Small intestine (tissue), 7 donors: Measurements from ENCODE around the gene ST6GAL2. TPM values are rescaled to one million over a fixed set of nuclear protein-coding genes. Genes with fewer than 3 reads are reported as not detected.

ENCODE experiments used
- DNase-seq, 2 donors: peaks; one replicate each; pipeline versions ENCODE4 v3.0.0 to v3.0.0-alpha.2; 2013
- FAIRE-seq: peaks from 2 replicates; lab custom pipeline; 2012; peaks lifted over from hg19 to GRCh38; lab: Jason Lieb, UNC
- H3K27ac ChIP-seq, 3 donors: one replicate each; pipeline ENCODE4 v1.5.1; 2013; ENCODE audit warnings: low read length in 2 of 3, mild to moderate bottlenecking in 2 of 3, control low read depth in 1 of 3, inconsistent platforms in 1 of 3, low read depth in 1 of 3, moderate library complexity in 1 of 3
- H3K27me3 ChIP-seq, 3 donors: one replicate each; pipeline ENCODE4 v1.6.1; 2013; ENCODE audit warnings: low read length in 3 of 3, inconsistent platforms in 1 of 3; ENCODE audit not compliant: control insufficient read depth in 3 of 3, insufficient read depth in 3 of 3
- H3K36me3 ChIP-seq, 3 donors: one replicate each; pipeline ENCODE4 v1.6.1; 2013; ENCODE audit warnings: low read length in 3 of 3, inconsistent platforms in 1 of 3, low read depth in 1 of 3, mild to moderate bottlenecking in 1 of 3, moderate library complexity in 1 of 3; ENCODE audit not compliant: control insufficient read depth in 3 of 3, insufficient read depth in 2 of 3
- H3K4me1 ChIP-seq, 3 donors: one replicate each; pipeline ENCODE4 v1.6.1; 2013; ENCODE audit warnings: low read length in 2 of 3, inconsistent platforms in 1 of 3, low read depth in 1 of 3, mild to moderate bottlenecking in 1 of 3, moderate library complexity in 1 of 3; ENCODE audit not compliant: control insufficient read depth in 3 of 3, insufficient read depth in 2 of 3
- H3K4me3 ChIP-seq, 3 donors: one replicate each; pipeline ENCODE4 v1.5.1; 2013; ENCODE audit warnings: low read length in 3 of 3, control low read depth in 1 of 3, inconsistent platforms in 1 of 3, low read depth in 1 of 3, mild to moderate bottlenecking in 1 of 3, moderate library complexity in 1 of 3
- H3K9me3 ChIP-seq, 2 donors: one replicate each; pipeline ENCODE4 v1.6.1; 2013; ENCODE audit warnings: low read depth in 1 of 2, low read length in 1 of 2; ENCODE audit not compliant: control insufficient read depth in 2 of 2, insufficient read depth in 1 of 2
- WGBS, 3 donors: extraction: QIAGEN DNeasy Blood & Tissue Kit; methylation state at CpG; one replicate each; pipeline ENCODE4 v1.1.7; 2013; 5-methylcytosine and 5-hydroxymethylcytosine counted together
- polyA plus RNA-seq, 4 donors: library from polyadenylated mRNA; stranded (reverse) in 3 of 4; unstranded in 1 of 4; fragments of 200-250 nt in 3 of 4; fragments of 120-200 nt in 1 of 4; gene quantifications; one replicate each; pipeline versions ENCODE4 v1.2.1 to v1.2.3, GENCODE V29; 2013
- donor health status: healthy with polysubstance abuse.
- donor health status: control.
- donor health status: control.
- donor health status: Bipolar disorder and iron deficiency.
- donor health status: healthy.

The ST6GAL2 gene
- polyA plus RNA-seq, 4 donors: 0.03 to 0.89 TPM; not detected in 2

- Histone ChIP-seq H3K4me3 (no peak overlapping the region), H3K27me3 (no peaks in the 10 kb centered on the region), H3K36me3 (no peaks in the 10 kb centered on the region), H3K9me3 (no peaks in the 10 kb centered on the region), H3K4me1 (no peaks in the 10 kb centered on the region), H3K27ac (no peak overlapping the region)
- FAIRE-seq (no peak), DNase-seq (no peak)
- WGBS, 3 donors: 62 to 78% (median 62%) methylated on average over 3 of the region's 3 CpGs
Observed at GRCh38 chr2:106771811-106772210, 114.2 kb downstream of the ST6GAL2 start.

GRCh38 chr2:106770986-106771385, 115.0 kb downstream of the ST6GAL2 start:
- Histone ChIP-seq H3K4me3 (no peak overlapping the region), H3K36me3 (no peaks in the 10 kb centered on the region), H3K27ac (no peak overlapping the region), H3K9me3 (peaks cover 0 to 3% of the 10 kb centered on the region in 2 donors), H3K4me1 (no peaks in the 10 kb centered on the region), H3K27me3 (no peaks in the 10 kb centered on the region)
- FAIRE-seq (no peak), DNase-seq (no peak)
- 79 to 89% (median 82%) methylated on average over 2 of the region's 2 CpGs for WGBS, 3 donors

- H3K9me3 ChIP-seq: peaks cover 0 to 3% of the 10 kb centered on the region in 2 donors
- H3K36me3 ChIP-seq: no peaks in the 10 kb centered on the region
- H3K4me1 ChIP-seq: no peaks in the 10 kb centered on the region
- WGBS, 3 donors: 42 to 64% (median 58%) methylated on average over 5 of the region's 5 CpGs
- no peak for FAIRE-seq
- no peak for DNase-seq
- no peak overlapping the region for H3K4me3 ChIP-seq
- H3K27ac ChIP-seq: no peak overlapping the region
- peaks cover 0 to 2% (median 0%) of the 10 kb centered on the region in 3 donors for H3K27me3 ChIP-seq
Observed at GRCh38 chr2:106764614-106765013, 121.4 kb downstream of the ST6GAL2 start.

GRCh38 chr2:106759966-106760365, 126.0 kb downstream of the ST6GAL2 start:
- H3K27ac ChIP-seq: no peak overlapping the region
- no peaks in the 10 kb centered on the region for H3K9me3 ChIP-seq
- 51 to 61% (median 58%) methylated on average over 2 of the region's 2 CpGs for WGBS, 3 donors
- no peak for DNase-seq
- no peaks in the 10 kb centered on the region for H3K36me3 ChIP-seq
- FAIRE-seq: no peak
- peaks cover 0 to 2% (median 0%) of the 10 kb centered on the region in 3 donors for H3K27me3 ChIP-seq
- no peaks in the 10 kb centered on the region for H3K4me1 ChIP-seq
- no peak overlapping the region for H3K4me3 ChIP-seq

GRCh38 chr2:106758901-106759497, 127.0 kb downstream of the ST6GAL2 start:
- H3K9me3 ChIP-seq: no peaks in the 10 kb centered on the region
- whole genome bisulfite sequencing, 3 donors: 66 to 93% (median 88%) methylated on average over 1 of the region's 1 CpG
- no peaks in the 10 kb centered on the region for H3K4me1 ChIP-seq
- H3K27me3 ChIP-seq: peaks cover 0 to 2% (median 0%) of the 10 kb centered on the region in 3 donors
- H3K27ac ChIP-seq: no peak overlapping the region
- FAIRE-seq (no peak), DNase-seq (no peak)
- no peaks in the 10 kb centered on the region for H3K36me3 ChIP-seq
- H3K4me3 ChIP-seq: no peak overlapping the region
